K562 (cell line): ENCODE measurements around the gene ERH. TPM values are rescaled to one million over a fixed set of nuclear protein-coding genes. Genes with fewer than 3 reads are reported as not detected.

ENCODE experiments used
- CGGBP1 ChIP-seq: fragments of 250-450 bp; sonication (Bioruptor Pico); IDR thresholded peaks from 2 replicates; pipeline ENCODE4 v1.9.0; 2021; ENCODE audit warnings: mild to moderate bottlenecking
- ZBTB40 ChIP-seq, 2 experiments: fragments of 450-650 bp in 1 of 2; sonication (generic) in 1 of 2; formaldehyde crosslinking in 1 of 2; IDR thresholded peaks; 2 replicates each; pipeline versions ENCODE4 v1.7.1 to v1.9.0; 2016 to 2022; ENCODE audit warnings: inconsistent platforms in 1 of 2, mild to moderate bottlenecking in 1 of 2, missing genetic modification reagents in 1 of 2
- polyA plus RNA-seq, 8 experiments: library from polyadenylated mRNA; depleted of rRNA in 4 of 8; stranded (reverse) in 5 of 8; unstranded in 3 of 8; fragments of >200 nt; fragmentation: Nextera tagmentation in 2 of 8; fragmentation: Illumina TruSeq in 1 of 8; extraction: Ambion mirVana in 2 of 8; extraction: Trizol in 1 of 8; gene quantifications; 2 replicates each; pipeline versions ENCODE4 v1.2.1 to v1.2.3, GENCODE V29; 2011 to 2014; ENCODE audit warnings: inconsistent platforms in 1 of 8, missing spikeins in 1 of 8
- total RNA-seq, 7 experiments: library from RNA; depleted of rRNA in 6 of 7; stranded (reverse); fragments of >200 nt in 6 of 7; fragmentation: Illumina TruSeq in 2 of 7; extraction: Trizol in 2 of 7; gene quantifications; 2 replicates each; pipeline versions ENCODE4 v1.2.1 to v1.2.3, GENCODE V29; 2011 to 2021; ENCODE audit warnings: low replicate concordance in 1 of 7

The ERH gene
- total and polyA plus RNA-seq, 9 of the 15 experiments (the other 6 are each of a cell fraction or from before 2014, with no cell fraction given), result 78.2 to 474 (median 250) TPM

GRCh38 chr14:69424149-69424923 is 26.2 kb upstream of the ERH start (continued):
- TF ChIP-seq ZBTB40 (IDR thresholded peaks at IDR 0.05), result no peak
- TF ChIP-seq ZBTB40 (CRISPR knock-in tag; IDR thresholded peaks at IDR 0.05), result no peak
- no peak for TF ChIP-seq CGGBP1 (CRISPR knock-in tag)
- TF ChIP-seq, all 486 proteins: peak for 0
